ENCODE measurements around the gene RUNX1.

RUNX1 gene

DNA sequence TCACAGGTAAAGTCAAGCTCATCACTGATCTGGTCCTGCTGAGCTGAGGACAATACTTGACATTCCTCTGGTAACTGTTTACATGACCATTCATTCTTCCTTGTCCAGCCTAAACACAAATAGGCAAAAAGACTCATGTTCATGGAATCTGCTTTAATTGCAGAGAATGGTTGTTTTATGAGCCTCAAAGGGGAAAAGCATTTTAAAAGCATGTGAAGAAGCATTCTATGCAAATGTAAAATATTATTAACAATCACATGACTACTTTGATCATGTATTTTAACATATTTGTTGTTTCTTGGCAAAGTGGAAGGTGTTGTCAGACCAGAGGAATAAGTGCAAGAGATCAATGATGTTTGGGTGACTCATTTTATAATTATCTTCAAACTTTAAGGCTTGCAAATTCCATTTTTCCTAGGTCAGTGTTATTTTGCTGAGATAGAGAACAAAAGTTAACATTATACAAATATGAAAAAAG, 133.7 kb downstream of the RUNX1 start:
- Histone ChIP-seq H3K9me3 (ENCODE audit: insufficient read depth, low read length) (no peaks in the 10 kb centered on the region), H3K4me3 (ENCODE audit: low read length) (no peak overlapping the region), H2AFZ (ENCODE audit: low read depth, low read length) (no peak overlapping the region), H3K36me3 (replicated peaks; ENCODE audit: low read depth, low read length) (no peaks in the 10 kb centered on the region), H3K27me3 (ENCODE audit: low read depth, low read length) (no peaks in the 10 kb centered on the region), H3K4me2 (ENCODE audit: low read length) (no peak overlapping the region), H3K79me2 (ENCODE audit: low read length) (no peaks in the 10 kb centered on the region), H4K20me1 (ENCODE audit: insufficient read depth, low read length) (peaks cover 31% of the 10 kb centered on the region), H3K9ac (ENCODE audit: low read length) (no peak overlapping the region), H3K4me1 (ENCODE audit: low read length) (peaks cover 11% of the 10 kb centered on the region), H3K27ac (ENCODE audit: low read length) (no peak overlapping the region)
- no peak for TF ChIP-seq CTCF (IDR thresholded peaks at IDR 0.05; ENCODE audit: low read depth, low read length)
- TF ChIP-seq EZH2phosphoT487 (IDR thresholded peaks at IDR 0.05; ENCODE audit: low read depth), result no peak

GRCh38 chr21:34914239-34914638, 134.9 kb downstream of the RUNX1 start:
- Histone ChIP-seq H3K27ac (ENCODE audit: low read length) (no peak overlapping the region), H3K9ac (ENCODE audit: low read length) (no peak overlapping the region), H4K20me1 (ENCODE audit: insufficient read depth, low read length) (peaks cover 41% of the 10 kb centered on the region), H3K4me1 (ENCODE audit: low read length) (peaks cover 15% of the 10 kb centered on the region), H3K9me3 (ENCODE audit: insufficient read depth, low read length) (no peaks in the 10 kb centered on the region), H3K4me2 (ENCODE audit: low read length) (no peak overlapping the region), H2AFZ (ENCODE audit: low read depth, low read length) (no peak overlapping the region), H3K27me3 (ENCODE audit: low read depth, low read length) (no peaks in the 10 kb centered on the region), H3K79me2 (ENCODE audit: low read length) (no peaks in the 10 kb centered on the region), H3K36me3 (replicated peaks; ENCODE audit: low read depth, low read length) (no peaks in the 10 kb centered on the region), H3K4me3 (ENCODE audit: low read length) (no peak overlapping the region)
- TF ChIP-seq CTCF (IDR thresholded peaks at IDR 0.05; ENCODE audit: low read depth, low read length) (no peak), EZH2phosphoT487 (IDR thresholded peaks at IDR 0.05; ENCODE audit: low read depth) (no peak)

DNA sequence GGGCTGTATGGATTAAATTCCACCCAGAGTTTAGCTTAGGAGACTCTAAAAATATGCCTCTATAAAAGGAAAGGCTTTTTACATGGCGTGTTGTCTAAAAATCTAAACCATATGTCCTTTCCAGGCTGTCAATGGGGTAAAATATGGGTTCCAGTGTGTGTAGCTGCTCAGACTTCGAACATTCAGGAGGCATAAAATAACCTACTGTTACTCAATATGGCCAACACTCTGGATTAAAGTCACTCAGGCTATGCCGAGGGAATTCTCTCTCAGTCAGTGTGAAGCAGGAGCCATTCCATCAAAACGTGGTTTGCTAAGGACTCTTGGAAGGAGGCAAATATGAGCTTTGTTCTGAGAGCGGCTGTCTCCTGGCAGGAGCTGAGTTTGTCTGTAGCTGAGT, 135.3 kb downstream of the RUNX1 start:
- no peak overlapping the region for H2AFZ ChIP-seq (ENCODE audit: low read depth, low read length)
- H3K4me1 ChIP-seq (ENCODE audit: low read length), result peaks cover 19% of the 10 kb centered on the region
- no peaks in the 10 kb centered on the region for H3K27me3 ChIP-seq (ENCODE audit: low read depth, low read length)
- H3K9ac ChIP-seq (ENCODE audit: low read length), result no peak overlapping the region
- no peaks in the 10 kb centered on the region for H3K36me3 ChIP-seq (replicated peaks; ENCODE audit: low read depth, low read length)
- peaks cover 46% of the 10 kb centered on the region for H4K20me1 ChIP-seq (ENCODE audit: insufficient read depth, low read length)
- H3K79me2 ChIP-seq (ENCODE audit: low read length), result no peaks in the 10 kb centered on the region
- H3K4me2 ChIP-seq (ENCODE audit: low read length), result no peak overlapping the region
- H3K27ac ChIP-seq (ENCODE audit: low read length), result no peak overlapping the region
- no peak overlapping the region for H3K4me3 ChIP-seq (ENCODE audit: low read length)
- TF ChIP-seq CTCF (IDR thresholded peaks at IDR 0.05; ENCODE audit: low read depth, low read length) (no peak), EZH2phosphoT487 (IDR thresholded peaks at IDR 0.05; ENCODE audit: low read depth) (no peak)
- H3K9me3 ChIP-seq (ENCODE audit: insufficient read depth, low read length), result no peaks in the 10 kb centered on the region

DNA sequence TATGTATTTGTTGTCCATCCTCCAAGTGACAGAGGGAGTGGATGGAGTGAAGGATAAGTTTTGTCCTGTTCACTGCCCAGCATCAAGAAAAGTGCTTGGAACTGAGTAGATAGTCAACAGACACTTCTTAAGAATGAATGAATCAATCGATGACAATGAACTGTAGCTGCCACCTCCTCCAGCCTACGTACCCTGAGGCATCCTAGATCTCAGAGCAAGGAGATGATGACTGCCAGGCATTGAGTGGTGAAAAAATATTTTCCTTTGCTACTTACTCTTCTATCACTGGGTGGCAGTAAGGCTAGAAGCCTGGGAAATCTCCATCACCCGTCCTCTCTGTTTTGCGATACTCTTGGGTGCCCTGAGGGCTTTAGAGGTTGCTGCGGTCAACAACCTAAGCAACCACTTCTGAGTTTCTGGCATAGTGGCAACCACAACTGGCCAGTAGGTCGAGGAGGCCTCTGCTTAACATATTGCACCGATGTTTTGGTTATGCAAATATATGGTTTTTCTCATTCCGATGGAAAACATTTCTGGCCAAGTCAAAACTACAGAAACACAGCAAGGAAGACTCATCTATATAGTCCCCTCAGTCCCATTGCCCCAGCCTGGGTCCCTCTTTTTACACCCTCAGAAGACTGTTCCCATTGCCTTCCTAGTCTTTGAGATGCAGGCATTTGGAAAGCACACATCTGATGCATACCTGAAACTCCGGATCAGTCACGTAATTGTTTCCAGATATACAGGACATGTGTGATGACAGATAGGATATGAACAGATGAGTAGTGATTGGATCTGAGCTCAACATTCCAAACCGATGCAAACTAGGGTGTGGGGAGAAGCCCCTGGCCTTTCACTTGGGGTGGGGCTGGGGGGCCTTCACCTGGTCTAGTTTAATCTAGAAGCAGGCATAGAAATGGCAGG, 136.8 kb downstream of the RUNX1 start:
- H2AFZ ChIP-seq (ENCODE audit: low read depth, low read length), result no peak overlapping the region
- H3K36me3 ChIP-seq (replicated peaks; ENCODE audit: low read depth, low read length), result no peaks in the 10 kb centered on the region
- H4K20me1 ChIP-seq (ENCODE audit: insufficient read depth, low read length), result peaks cover 53% of the 10 kb centered on the region

More for the DNA sequence above, 136.8 kb downstream of the RUNX1 start:
- Histone ChIP-seq H3K4me3 (ENCODE audit: low read length) (no peak overlapping the region), H3K27me3 (ENCODE audit: low read depth, low read length) (no peaks in the 10 kb centered on the region), H3K4me2 (ENCODE audit: low read length) (peak overlapping the region; percentile 7; the same call in 1 of the 2 replicates), H3K4me1 (ENCODE audit: low read length) (peaks cover 27% of the 10 kb centered on the region), H3K9ac (ENCODE audit: low read length) (no peak overlapping the region), H3K79me2 (ENCODE audit: low read length) (no peaks in the 10 kb centered on the region), H3K27ac (ENCODE audit: low read length) (no peak overlapping the region), H3K9me3 (ENCODE audit: insufficient read depth, low read length) (no peaks in the 10 kb centered on the region)
- TF ChIP-seq CTCF (IDR thresholded peaks at IDR 0.05; ENCODE audit: low read depth, low read length) (no peak), EZH2phosphoT487 (IDR thresholded peaks at IDR 0.05; ENCODE audit: low read depth) (no peak)
